Measurements from ENCODE around the gene RALGDS. TPM values are rescaled to one million over a fixed set of nuclear protein-coding genes. Genes with fewer than 3 reads are reported as not detected.

Gene RALGDS
- total RNA-seq, 2 donors from 2014 or later, result 28.0 to 30.7 TPM

DNA sequence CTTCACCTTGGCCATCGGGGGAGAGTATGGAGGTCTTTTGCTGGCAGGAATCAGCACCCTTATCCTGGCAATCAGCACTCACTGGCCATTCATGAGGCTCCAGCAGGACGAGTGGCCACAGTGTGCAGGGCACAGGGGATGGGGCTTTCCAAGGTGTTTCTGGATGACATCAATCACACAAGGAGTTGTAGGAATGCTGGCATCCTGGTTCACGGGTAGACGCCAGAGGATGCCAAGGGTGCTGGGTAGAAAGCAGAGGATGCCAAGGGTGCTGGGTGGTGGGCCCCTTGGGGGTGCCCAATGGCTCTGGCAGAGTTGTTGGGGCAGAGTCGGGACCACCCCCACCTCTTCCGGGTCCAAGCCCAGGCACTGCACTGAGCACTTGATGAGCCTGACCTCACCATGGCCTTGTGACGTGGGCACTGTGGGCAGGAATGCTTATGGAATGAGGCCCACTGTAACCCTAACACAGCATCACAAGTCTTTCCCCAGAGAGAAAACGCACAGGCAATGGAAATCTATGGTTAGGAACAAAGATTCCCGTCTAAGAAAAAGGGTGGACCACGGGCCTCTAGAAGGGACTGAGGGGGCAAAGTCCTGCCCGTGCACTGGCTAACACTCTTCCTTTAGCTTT, 30.2 kb downstream of the RALGDS start:
- Histone ChIP-seq H3K9me3 (ENCODE audit: control insufficient read depth, low read length) (peaks cover 7% of the 10 kb centered on the region), H3K4me3 (ENCODE audit: low read length) (no peak overlapping the region), H3K27ac (ENCODE audit: low read depth, low read length) (no peak overlapping the region), H3K36me3 (ENCODE audit: control insufficient read depth, insufficient read depth, low read length) (no peaks in the 10 kb centered on the region), H3K9ac (ENCODE audit: extremely low read depth, low read length, poor library complexity, severe bottlenecking) (no peak overlapping the region), H3K4me1 (ENCODE audit: control insufficient read depth, insufficient read depth, low read length) (no peaks in the 10 kb centered on the region), H3K27me3 (ENCODE audit: control insufficient read depth, insufficient read depth, low read length, poor library complexity, severe bottlenecking) (no peaks in the 10 kb centered on the region)
- TF ChIP-seq, protein P1, sequence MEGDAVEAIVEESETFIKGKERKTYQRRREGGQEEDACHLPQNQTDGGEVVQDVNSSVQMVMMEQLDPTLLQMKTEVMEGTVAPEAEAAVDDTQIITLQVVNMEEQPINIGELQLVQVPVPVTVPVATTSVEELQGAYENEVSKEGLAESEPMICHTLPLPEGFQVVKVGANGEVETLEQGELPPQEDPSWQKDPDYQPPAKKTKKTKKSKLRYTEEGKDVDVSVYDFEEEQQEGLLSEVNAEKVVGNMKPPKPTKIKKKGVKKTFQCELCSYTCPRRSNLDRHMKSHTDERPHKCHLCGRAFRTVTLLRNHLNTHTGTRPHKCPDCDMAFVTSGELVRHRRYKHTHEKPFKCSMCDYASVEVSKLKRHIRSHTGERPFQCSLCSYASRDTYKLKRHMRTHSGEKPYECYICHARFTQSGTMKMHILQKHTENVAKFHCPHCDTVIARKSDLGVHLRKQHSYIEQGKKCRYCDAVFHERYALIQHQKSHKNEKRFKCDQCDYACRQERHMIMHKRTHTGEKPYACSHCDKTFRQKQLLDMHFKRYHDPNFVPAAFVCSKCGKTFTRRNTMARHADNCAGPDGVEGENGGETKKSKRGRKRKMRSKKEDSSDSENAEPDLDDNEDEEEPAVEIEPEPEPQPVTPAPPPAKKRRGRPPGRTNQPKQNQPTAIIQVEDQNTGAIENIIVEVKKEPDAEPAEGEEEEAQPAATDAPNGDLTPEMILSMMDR (conservative IDR thresholded peaks at IDR 0.05), result no peak
- Mint-ChIP-seq H3K36me3 (ENCODE audit: low read depth) (peaks cover 1% of the 10 kb centered on the region), H3K27me3 (ENCODE audit: insufficient read depth) (no peaks in the 10 kb centered on the region), H3K4me3 (no peak overlapping the region), H3K4me1 (no peaks in the 10 kb centered on the region), H3K9me3 (peaks cover 10% of the 10 kb centered on the region), H3K27ac (no peak overlapping the region)
- no peak for DNase-seq
- WGBS, 2 experiments (ENCODE audit: insufficient coverage in 1 of 2, insufficient read length in 1 of 2), result 87 to 94% methylated on average over 4 to 11 of the region's 11 CpGs

DNA sequence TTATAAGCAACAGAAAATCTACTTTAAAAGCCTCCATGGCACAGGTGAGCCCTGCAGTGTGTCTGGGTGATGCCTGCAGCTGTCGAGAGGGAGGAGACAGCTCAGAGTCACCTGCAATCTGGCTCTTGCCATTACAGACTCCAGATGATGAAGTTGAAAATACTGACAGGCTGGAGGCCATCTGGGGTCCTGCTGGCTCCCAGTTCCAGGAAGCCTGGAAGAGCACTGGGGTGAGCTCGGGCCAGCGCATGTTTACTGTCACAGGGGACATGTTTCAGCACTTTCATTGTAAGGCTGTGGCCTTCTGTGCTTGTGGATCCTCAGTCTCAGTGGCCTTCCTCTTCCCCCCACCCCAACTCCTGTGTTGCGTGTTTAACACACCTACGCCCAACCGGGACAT, 30.9 kb downstream of the RALGDS start:
- Mint-ChIP-seq H3K4me3 (no peak overlapping the region), H3K27me3 (ENCODE audit: insufficient read depth) (no peaks in the 10 kb centered on the region), H3K4me1 (no peaks in the 10 kb centered on the region), H3K9me3 (peaks cover 3% of the 10 kb centered on the region), H3K27ac (no peak overlapping the region), H3K36me3 (ENCODE audit: low read depth) (no peaks in the 10 kb centered on the region)
- peaks cover under 1% of the 10 kb centered on the region for H3K9me3 ChIP-seq (ENCODE audit: control insufficient read depth, low read length)
- H3K4me3 ChIP-seq (ENCODE audit: low read length), result no peak overlapping the region
- TF ChIP-seq, protein P1 (conservative IDR thresholded peaks at IDR 0.05), result no peak
- no peak overlapping the region for H3K27ac ChIP-seq (ENCODE audit: low read depth, low read length)
- no peak overlapping the region for H3K9ac ChIP-seq (ENCODE audit: extremely low read depth, low read length, poor library complexity, severe bottlenecking)
- WGBS, 2 experiments (ENCODE audit: insufficient coverage in 1 of 2, insufficient read length in 1 of 2), result 73 to 100% methylated on average over 3 to 5 of the region's 6 CpGs
- H3K4me1 ChIP-seq (ENCODE audit: control insufficient read depth, insufficient read depth, low read length), result no peaks in the 10 kb centered on the region
- no peaks in the 10 kb centered on the region for H3K27me3 ChIP-seq (ENCODE audit: control insufficient read depth, insufficient read depth, low read length, poor library complexity, severe bottlenecking)
- H3K36me3 ChIP-seq (ENCODE audit: control insufficient read depth, insufficient read depth, low read length), result no peaks in the 10 kb centered on the region
- DNase-seq, result no peak

DNA sequence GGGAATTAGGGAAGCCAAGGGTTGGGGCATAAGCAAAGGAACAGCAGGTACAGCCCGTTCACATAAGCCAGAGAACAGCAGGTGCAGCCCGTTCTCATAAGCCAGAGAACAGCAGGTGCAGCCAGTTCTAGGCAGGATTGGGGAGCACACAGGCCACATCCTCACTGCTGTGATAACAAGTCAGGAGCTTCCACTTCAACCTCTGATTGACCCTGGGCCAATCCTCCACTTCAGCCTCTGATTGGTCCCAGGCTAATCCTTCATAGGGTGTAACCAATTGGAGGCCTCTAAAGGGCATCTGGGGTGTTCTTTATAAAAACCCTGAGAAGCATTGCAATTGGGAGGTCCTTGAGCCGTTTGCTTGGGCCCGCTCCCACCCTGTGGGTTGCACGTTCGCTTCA, 31.8 kb downstream of the RALGDS start:
- WGBS, 2 experiments (ENCODE audit: insufficient coverage in 1 of 2, insufficient read length in 1 of 2), result 92 to 93% methylated on average over 5 to 6 of the region's 6 CpGs
- H3K4me1 Mint-ChIP-seq, result no peaks in the 10 kb centered on the region
- no peak overlapping the region for H3K27ac Mint-ChIP-seq
- no peak overlapping the region for H3K4me3 Mint-ChIP-seq
- no peak for DNase-seq
- Histone ChIP-seq H3K9me3 (ENCODE audit: control insufficient read depth, low read length) (no peaks in the 10 kb centered on the region), H3K4me3 (ENCODE audit: low read length) (no peak overlapping the region), H3K4me1 (ENCODE audit: control insufficient read depth, insufficient read depth, low read length) (no peaks in the 10 kb centered on the region), H3K27me3 (ENCODE audit: control insufficient read depth, insufficient read depth, low read length, poor library complexity, severe bottlenecking) (no peaks in the 10 kb centered on the region), H3K36me3 (ENCODE audit: control insufficient read depth, insufficient read depth, low read length) (no peaks in the 10 kb centered on the region), H3K27ac (ENCODE audit: low read depth, low read length) (no peak overlapping the region), H3K9ac (ENCODE audit: extremely low read depth, low read length, poor library complexity, severe bottlenecking) (no peak overlapping the region)
- H3K27me3 Mint-ChIP-seq (ENCODE audit: insufficient read depth), result no peaks in the 10 kb centered on the region
- no peaks in the 10 kb centered on the region for H3K36me3 Mint-ChIP-seq (ENCODE audit: low read depth)
- no peaks in the 10 kb centered on the region for H3K9me3 Mint-ChIP-seq
- TF ChIP-seq, protein P1 (conservative IDR thresholded peaks at IDR 0.05), result no peak
